Measurements from ENCODE around the gene SOCS2.

Gene SOCS2

GRCh38 chr12:93587611-93588010 is 15.1 kb downstream of the SOCS2 start:
- DNase-seq (ENCODE audit: low read depth), result no peak
- TF ChIP-seq CTCF (IDR thresholded peaks at IDR 0.05; ENCODE audit: low read length, missing control alignments), result no peak
- H3K4me3 ChIP-seq (replicated peaks; ENCODE audit: low read depth, low read length), result no peak overlapping the region

GRCh38 chr12:93589081-93589480 is 16.6 kb downstream of the SOCS2 start:
- TF ChIP-seq CTCF (IDR thresholded peaks at IDR 0.05; ENCODE audit: low read length, missing control alignments), result no peak
- no peak overlapping the region for H3K4me3 ChIP-seq (replicated peaks; ENCODE audit: low read depth, low read length)
- DNase-seq (ENCODE audit: low read depth), result no peak

- no peak for TF ChIP-seq CTCF (IDR thresholded peaks at IDR 0.05; ENCODE audit: low read length, missing control alignments)
- H3K4me3 ChIP-seq (replicated peaks; ENCODE audit: low read depth, low read length), result peak overlapping the region; percentile 69
- peak; percentile 84 for DNase-seq (ENCODE audit: low read depth)
Measured at GRCh38 chr12:93591137-93591868, 18.8 kb downstream of the SOCS2 start.

GRCh38 chr12:93592641-93593406 is 20.3 kb downstream of the SOCS2 start:
- no peak for DNase-seq (ENCODE audit: low read depth)
- no peak for TF ChIP-seq CTCF (IDR thresholded peaks at IDR 0.05; ENCODE audit: low read length, missing control alignments)
- no peak overlapping the region for H3K4me3 ChIP-seq (replicated peaks; ENCODE audit: low read depth, low read length)

GRCh38 chr12:93593843-93594242 is 21.4 kb downstream of the SOCS2 start:
- no peak overlapping the region for H3K4me3 ChIP-seq (replicated peaks; ENCODE audit: low read depth, low read length)
- TF ChIP-seq CTCF (IDR thresholded peaks at IDR 0.05; ENCODE audit: low read length, missing control alignments), result no peak
- no peak for DNase-seq (ENCODE audit: low read depth)

GRCh38 chr12:93594766-93595311 is 22.4 kb downstream of the SOCS2 start:
- H3K4me3 ChIP-seq (replicated peaks; ENCODE audit: low read depth, low read length), result no peak overlapping the region
- TF ChIP-seq CTCF (IDR thresholded peaks at IDR 0.05; ENCODE audit: low read length, missing control alignments), result no peak
- DNase-seq (ENCODE audit: low read depth), result no peak

All from fibroblast of pulmonary artery (primary cell).